Natural killer cell (primary cell): Measurements from ENCODE around the gene INS. TPM values are rescaled to one million over a fixed set of nuclear protein-coding genes. Genes with fewer than 3 reads are reported as not detected.

Source experiments
- ATAC-seq, 3 donors: fragments of 150-1000 bp in 2 of 3; fragments of 200-7000 bp in 1 of 3; cut with Tn5 transposase; 1 replicate in 1 of 3; 2 replicates in 2 of 3; pipeline ENCODE4 v1.10.0; 2021; ENCODE audit warnings: mild to moderate bottlenecking in 2 of 3, moderate library complexity in 2 of 3
- DNase-seq, 2 donors: peaks; one replicate each; pipeline versions ENCODE4 v3.0.0 to v3.0.0-alpha.2; 2013 to 2021; ENCODE audit warnings: mixed read lengths in 1 of 2
- H3K27ac ChIP-seq: one replicate; pipeline ENCODE4 v1.5.1; 2013; ENCODE audit warnings: mild to moderate bottlenecking, low read length
- H3K27me3 ChIP-seq: one replicate; pipeline ENCODE4 v1.6.1; 2013; ENCODE audit warnings: low read length; ENCODE audit not compliant: control insufficient read depth, insufficient read depth
- H3K36me3 ChIP-seq: one replicate; pipeline ENCODE4 v1.6.1; 2013; ENCODE audit warnings: low read length; ENCODE audit not compliant: control insufficient read depth, insufficient read depth
- H3K4me1 ChIP-seq: one replicate; pipeline ENCODE4 v1.6.1; 2013; ENCODE audit warnings: low read length; ENCODE audit not compliant: control insufficient read depth, insufficient read depth
- H3K4me3 ChIP-seq: one replicate; pipeline ENCODE4 v1.5.1; 2013; ENCODE audit warnings: low read length
- H3K9me3 ChIP-seq: one replicate; pipeline ENCODE4 v1.6.1; 2013; ENCODE audit warnings: low read length; ENCODE audit not compliant: control insufficient read depth, insufficient read depth
- H3K27ac Mint-ChIP-seq, 2 donors: one replicate each; pipeline ENCODE4 v1.8.0; 2022; ENCODE audit warnings: mild to moderate bottlenecking in 2 of 2, mixed read lengths in 2 of 2, moderate library complexity in 1 of 2
- H3K27me3 Mint-ChIP-seq, 2 donors: one replicate each; pipeline ENCODE4 v1.8.0; 2022; ENCODE audit warnings: low read depth in 2 of 2, mixed read lengths in 2 of 2
- H3K36me3 Mint-ChIP-seq: one replicate; pipeline ENCODE4 v1.8.0; 2022; ENCODE audit warnings: mixed read lengths
- H3K4me1 Mint-ChIP-seq, 2 donors: one replicate each; pipeline ENCODE4 v1.8.0; 2022; ENCODE audit warnings: mixed read lengths in 2 of 2
- H3K4me3 Mint-ChIP-seq: one replicate; pipeline ENCODE4 v1.8.0; 2022; ENCODE audit warnings: mild to moderate bottlenecking, moderate library complexity, mixed read lengths
- H3K9me3 Mint-ChIP-seq, 2 donors: one replicate each; pipeline ENCODE4 v1.8.0; 2022; ENCODE audit warnings: mixed read lengths in 2 of 2
- WGBS: methylation state at CpG from one replicate; pipeline ENCODE4 v1.1.7; 2013; ENCODE audit warnings: missing lambda C conversion rate; ENCODE audit not compliant: insufficient coverage; 5-methylcytosine and 5-hydroxymethylcytosine counted together
- intact Hi-C: fragments of 100-400 bp; cut with micrococcal nuclease; formaldehyde crosslinking; loops from one replicate; pipeline ENCODE4 v1.14.2; 2022
- total RNA-seq, 4 donors: library from RNA; stranded (reverse); fragments of 120-200 nt in 1 of 4; gene quantifications; one replicate each; pipeline versions ENCODE4 v1.2.3 to v1.2.4, GENCODE V29; 2013 to 2022
- TF ChIP-seq, protein P1 (sequence below): fragments of 200-600 bp; IDR thresholded peaks from one replicate; pipeline ENCODE4 v1.8.0; 2022; ENCODE audit warnings: antibody characterized with exemption

Gene INS
- total RNA-seq, 3 donors from 2014 or later (not counting 1 experiment from before 2014, with no cell fraction given) = not detected

GRCh38 chr11:2175659-2176058, 14.7 kb upstream of the INS start:
- Mint-ChIP-seq H3K9me3 (no peaks in the 10 kb centered on the region), H3K27me3 (peaks cover 0 to 4% of the 10 kb centered on the region in 2 donors), H3K4me3 (no peak overlapping the region), H3K36me3 (no peaks in the 10 kb centered on the region), H3K27ac (no peak overlapping the region), H3K4me1 (no peaks in the 10 kb centered on the region)
- Histone ChIP-seq H3K4me1 (no peaks in the 10 kb centered on the region), H3K4me3 (no peak overlapping the region), H3K9me3 (no peaks in the 10 kb centered on the region), H3K27me3 (no peaks in the 10 kb centered on the region), H3K36me3 (no peaks in the 10 kb centered on the region), H3K27ac (no peak overlapping the region)
- DNase-seq (no peak), ATAC-seq (no peak)
- intact Hi-C loops = no loop called here
- WGBS = 75% methylated on average over 13 of the region's 13 CpGs
- TF ChIP-seq, protein P1, sequence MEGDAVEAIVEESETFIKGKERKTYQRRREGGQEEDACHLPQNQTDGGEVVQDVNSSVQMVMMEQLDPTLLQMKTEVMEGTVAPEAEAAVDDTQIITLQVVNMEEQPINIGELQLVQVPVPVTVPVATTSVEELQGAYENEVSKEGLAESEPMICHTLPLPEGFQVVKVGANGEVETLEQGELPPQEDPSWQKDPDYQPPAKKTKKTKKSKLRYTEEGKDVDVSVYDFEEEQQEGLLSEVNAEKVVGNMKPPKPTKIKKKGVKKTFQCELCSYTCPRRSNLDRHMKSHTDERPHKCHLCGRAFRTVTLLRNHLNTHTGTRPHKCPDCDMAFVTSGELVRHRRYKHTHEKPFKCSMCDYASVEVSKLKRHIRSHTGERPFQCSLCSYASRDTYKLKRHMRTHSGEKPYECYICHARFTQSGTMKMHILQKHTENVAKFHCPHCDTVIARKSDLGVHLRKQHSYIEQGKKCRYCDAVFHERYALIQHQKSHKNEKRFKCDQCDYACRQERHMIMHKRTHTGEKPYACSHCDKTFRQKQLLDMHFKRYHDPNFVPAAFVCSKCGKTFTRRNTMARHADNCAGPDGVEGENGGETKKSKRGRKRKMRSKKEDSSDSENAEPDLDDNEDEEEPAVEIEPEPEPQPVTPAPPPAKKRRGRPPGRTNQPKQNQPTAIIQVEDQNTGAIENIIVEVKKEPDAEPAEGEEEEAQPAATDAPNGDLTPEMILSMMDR = no peak

DNA sequence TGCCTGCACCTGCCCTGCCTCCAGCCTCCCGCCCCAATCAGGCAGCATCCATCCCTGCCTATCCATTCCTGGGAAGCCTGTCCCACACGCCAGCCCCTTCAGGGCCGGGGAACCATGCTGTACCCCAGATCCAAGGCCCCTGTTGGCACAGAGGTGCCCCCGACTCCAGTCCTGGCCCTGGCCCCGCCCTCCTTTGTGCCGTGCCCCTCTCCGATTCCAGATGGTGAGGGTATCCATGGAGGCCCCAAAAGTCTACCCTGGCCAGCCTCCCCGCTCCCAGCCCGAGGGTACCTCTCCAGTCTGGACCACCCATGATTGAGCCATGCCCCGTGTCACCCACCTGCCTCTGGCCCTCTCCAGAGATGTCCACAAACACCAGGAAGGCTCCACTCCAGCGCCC, 13.4 kb upstream of the INS start:
- Histone ChIP-seq H3K9me3 (no peaks in the 10 kb centered on the region), H3K27me3 (no peaks in the 10 kb centered on the region), H3K36me3 (no peaks in the 10 kb centered on the region), H3K4me3 (no peak overlapping the region), H3K4me1 (no peaks in the 10 kb centered on the region), H3K27ac (no peak overlapping the region)
- Mint-ChIP-seq H3K36me3 (no peaks in the 10 kb centered on the region), H3K27ac (no peak overlapping the region), H3K4me1 (no peaks in the 10 kb centered on the region), H3K27me3 (peaks cover 0 to 4% of the 10 kb centered on the region in 2 donors), H3K9me3 (no peaks in the 10 kb centered on the region), H3K4me3 (no peak overlapping the region)
- DNase-seq = no peak
- intact Hi-C loops = no loop called here
- ATAC-seq = no peak
- TF ChIP-seq, protein P1 = no peak
- 88% methylated on average over 11 of the region's 11 CpGs for WGBS

GRCh38 chr11:2173761-2174160, 12.8 kb upstream of the INS start:
- ATAC-seq = no peak
- intact Hi-C loops = no loop called here
- Histone ChIP-seq H3K9me3 (no peaks in the 10 kb centered on the region), H3K4me3 (no peak overlapping the region), H3K36me3 (no peaks in the 10 kb centered on the region), H3K4me1 (no peaks in the 10 kb centered on the region), H3K27ac (no peak overlapping the region), H3K27me3 (no peaks in the 10 kb centered on the region)
- no peaks in the 10 kb centered on the region for H3K9me3 Mint-ChIP-seq
- TF ChIP-seq, protein P1 = no peak
- 63% methylated on average over 11 of the region's 11 CpGs for WGBS
- H3K4me3 Mint-ChIP-seq = no peak overlapping the region
- no peaks in the 10 kb centered on the region for H3K4me1 Mint-ChIP-seq
- peaks cover 0 to 4% of the 10 kb centered on the region in 2 donors for H3K27me3 Mint-ChIP-seq
- DNase-seq = no peak
- H3K36me3 Mint-ChIP-seq = no peaks in the 10 kb centered on the region
- H3K27ac Mint-ChIP-seq = no peak overlapping the region

DNA sequence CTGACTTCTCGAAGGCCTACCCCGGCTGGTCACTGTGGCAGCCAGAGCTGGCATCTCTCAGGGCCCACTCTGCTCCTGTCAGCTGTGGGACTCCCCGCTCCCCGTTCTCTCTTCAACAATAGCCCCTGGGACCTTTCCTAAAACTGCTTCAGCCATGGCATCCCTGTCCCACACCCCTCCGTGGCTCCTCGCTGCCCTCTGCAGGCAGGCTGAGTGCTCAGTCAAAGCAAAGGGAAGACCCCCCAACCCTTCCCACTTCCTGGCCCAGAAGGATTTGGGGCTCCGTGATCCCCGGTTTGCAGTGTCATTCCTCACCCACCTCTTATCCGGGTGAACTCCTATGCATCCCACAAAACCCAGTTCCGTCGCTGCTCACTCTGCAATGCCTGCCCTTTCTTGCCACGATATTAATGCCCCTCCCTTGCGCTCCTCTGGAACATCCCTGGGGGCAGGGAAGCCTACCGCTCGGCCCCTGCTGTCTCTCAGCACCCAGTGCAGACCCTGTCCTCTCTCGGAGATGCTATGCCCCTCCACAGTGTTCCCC, 12.2 kb upstream of the INS start:
- ATAC-seq (no peak), DNase-seq (no peak)
- no peak overlapping the region for H3K4me3 Mint-ChIP-seq
- Histone ChIP-seq H3K27me3 (no peaks in the 10 kb centered on the region), H3K27ac (no peak overlapping the region), H3K4me3 (no peak overlapping the region), H3K4me1 (no peaks in the 10 kb centered on the region), H3K9me3 (no peaks in the 10 kb centered on the region), H3K36me3 (no peaks in the 10 kb centered on the region)
- TF ChIP-seq, protein P1 = no peak
- H3K36me3 Mint-ChIP-seq = no peaks in the 10 kb centered on the region
- H3K4me1 Mint-ChIP-seq = no peaks in the 10 kb centered on the region
- WGBS = 68% methylated on average over 16 of the region's 16 CpGs
- intact Hi-C loops = no loop called here
- no peaks in the 10 kb centered on the region for H3K9me3 Mint-ChIP-seq
- peaks cover 0 to 4% of the 10 kb centered on the region in 2 donors for H3K27me3 Mint-ChIP-seq
- no peak overlapping the region for H3K27ac Mint-ChIP-seq
